HCT116 (cell line): ENCODE data around the gene LRFN2. TPM values are rescaled to one million over a fixed set of nuclear protein-coding genes. Genes with fewer than 3 reads are reported as not detected.

Experiments
- ATAC-seq: fragments of 200-7000 bp; cut with Tn5 transposase; 2 replicates; pipeline ENCODE4 v1.9.1; 2020; ENCODE audit warnings: mild to moderate bottlenecking, moderate library complexity
- BruUV-seq: library from RNA; stranded (reverse); fragments of 400-500 nt; replicated peaks from 2 replicates; lab custom pipeline; 2021; lab: Mats Ljungman, UMichigan
- CTCF ChIA-PET: fragments of 300-600 bp; sonication (Branson Sonifier 250); formaldehyde crosslinking; loops from one replicate; lab custom pipeline; 2021; ENCODE audit warnings: antibody characterized with exemption; lab: Charles Lee
- POLR2A ChIA-PET: fragments of 300-600, 350-600 bp; sonication (Branson Sonifier 250); formaldehyde crosslinking; loops from one replicate; lab custom pipeline; 2021; ENCODE audit warnings: antibody characterized with exemption; lab: Charles Lee
- RAD21 ChIA-PET, 2 experiments: fragments of 300-600 bp; sonication (Branson Sonifier 250); formaldehyde crosslinking; loops; one replicate each; lab custom pipeline; 2023; ENCODE audit warnings: low total read pairs in 2 of 2; ENCODE audit not compliant: uncharacterized antibody in 2 of 2, unreplicated experiment in 2 of 2, low non-redundant PET in 1 of 2; lab: Charles Lee
- DNase-seq: peaks from one replicate; pipeline ENCODE4 v3.0.0-alpha.2; 2010; ENCODE audit warnings: low read depth, low spot score
- H2AFZ ChIP-seq: fragments of 200-600 bp; shearing (Covaris generic), sonication (generic); 2 replicates; pipeline ENCODE4 v1.6.1; 2017; ENCODE audit warnings: low read depth, mixed run types, mixed read lengths, antibody characterized with exemption, low read length; ENCODE audit not compliant: poor library complexity, severe bottlenecking
- H3K27ac ChIP-seq: 2 replicates; pipeline ENCODE4 v1.5.1; 2012; ENCODE audit warnings: low read depth, low read length
- H3K27me3 ChIP-seq: fragments of 200-600 bp; sonication (generic); 2 replicates; pipeline ENCODE4 v1.6.1; 2016; ENCODE audit warnings: mixed run types, low read length, mixed read lengths; ENCODE audit not compliant: insufficient read depth
- H3K36me3 ChIP-seq, 2 experiments: fragments of 200-500 bp in 1 of 2; fragments of 200-600 bp in 1 of 2; sonication (Bioruptor generic) in 1 of 2; sonication (generic) in 1 of 2; 2 replicates each; pipeline versions ENCODE4 v1.5.1 to v1.6.1; 2014 to 2016; ENCODE audit warnings: low read length in 2 of 2, inconsistent platforms in 1 of 2, mixed read lengths in 1 of 2, mixed run types in 1 of 2; ENCODE audit not compliant: insufficient read depth in 2 of 2, control insufficient read depth in 1 of 2
- H3K4me1 ChIP-seq, 2 experiments: fragments of 200-600 bp in 1 of 2; sonication (generic) in 1 of 2; 2 replicates each; pipeline versions ENCODE4 v1.5.1 to v1.6.1; 2012 to 2017; ENCODE audit warnings: low read length in 2 of 2, inconsistent platforms in 1 of 2, mild to moderate bottlenecking in 1 of 2, mixed read lengths in 1 of 2, mixed run types in 1 of 2, moderate library complexity in 1 of 2; ENCODE audit not compliant: insufficient read depth in 2 of 2, control insufficient read depth in 1 of 2
- H3K4me2 ChIP-seq: fragments of 200-600 bp; sonication (generic); 2 replicates; pipeline ENCODE4 v1.6.1; 2017; ENCODE audit warnings: mixed run types, low read length, mixed read lengths
- H3K4me3 ChIP-seq, 2 experiments: fragments of 200-600 bp in 1 of 2; sonication (generic) in 1 of 2; replicated peaks in 1 of 2; 2 replicates each; pipeline ENCODE4 v1.5.1; 2011 to 2016; ENCODE audit warnings: low read length in 2 of 2, control low read depth in 1 of 2, low read depth in 1 of 2, mild to moderate bottlenecking in 1 of 2, mixed read lengths in 1 of 2, mixed run types in 1 of 2
- H3K79me2 ChIP-seq: fragments of 200-600 bp; sonication (generic); 2 replicates; pipeline ENCODE4 v1.6.1; 2017; ENCODE audit warnings: mild to moderate bottlenecking, mixed run types, low read length, moderate library complexity, mixed read lengths; ENCODE audit not compliant: insufficient read depth
- H3K9ac ChIP-seq: fragments of 200-600 bp; sonication (generic); 2 replicates; pipeline ENCODE4 v1.6.1; 2016; ENCODE audit warnings: low read length, mixed read lengths
- H3K9me2 ChIP-seq: fragments of 200-600 bp; sonication (generic), shearing (Covaris generic); 2 replicates; pipeline ENCODE4 v1.6.1; 2017; ENCODE audit warnings: mixed run types, mild to moderate bottlenecking, moderate library complexity; ENCODE audit not compliant: insufficient read depth
- H3K9me3 ChIP-seq, 2 experiments: fragments of 200-500 bp in 1 of 2; fragments of 200-600 bp in 1 of 2; sonication (Bioruptor generic) in 1 of 2; sonication (generic) in 1 of 2; 2 replicates each; pipeline ENCODE4 v1.6.1; 2014 to 2017; ENCODE audit warnings: low read length in 2 of 2, mixed read lengths in 2 of 2, inconsistent platforms in 1 of 2, low read depth in 1 of 2, mild to moderate bottlenecking in 1 of 2, mixed run types in 1 of 2, moderate library complexity in 1 of 2; ENCODE audit not compliant: control insufficient read depth in 1 of 2, insufficient read depth in 1 of 2
- H4K20me1 ChIP-seq: fragments of 200-600 bp; sonication (generic), shearing (Covaris generic); 2 replicates; pipeline ENCODE4 v1.6.1; 2017; ENCODE audit warnings: mixed run types, mild to moderate bottlenecking, moderate library complexity; ENCODE audit not compliant: insufficient read depth
- CEBPB ChIP-seq: IDR thresholded peaks from 2 replicates; pipeline ENCODE4 v1.6.1; 2012; ENCODE audit warnings: low read depth
- ELF1 ChIP-seq: IDR thresholded peaks from 2 replicates; pipeline ENCODE4 v1.6.1; 2012; ENCODE audit warnings: low read depth, borderline replicate concordance
- FOSL1 ChIP-seq: IDR thresholded peaks from 2 replicates; pipeline ENCODE4 v1.6.1; 2012; ENCODE audit warnings: low read depth
- MAX ChIP-seq: IDR thresholded peaks from 2 replicates; pipeline ENCODE4 v1.6.1; 2012
- SIN3A ChIP-seq: IDR thresholded peaks from 2 replicates; pipeline ENCODE4 v1.6.1; 2012; ENCODE audit warnings: low read depth
- intact Hi-C: fragments of 100-400 bp; cut with micrococcal nuclease; formaldehyde crosslinking; loops from 2 replicates; pipeline ENCODE4 v1.10.0; 2022
- total RNA-seq: library from RNA; stranded (reverse); gene quantifications from one replicate; pipeline ENCODE4 v1.2.1, GENCODE V29; 2021; ENCODE audit not compliant: unreplicated experiment

Gene LRFN2
- total RNA-seq, 1 experiment from 2014 or later, result not detected

DNA sequence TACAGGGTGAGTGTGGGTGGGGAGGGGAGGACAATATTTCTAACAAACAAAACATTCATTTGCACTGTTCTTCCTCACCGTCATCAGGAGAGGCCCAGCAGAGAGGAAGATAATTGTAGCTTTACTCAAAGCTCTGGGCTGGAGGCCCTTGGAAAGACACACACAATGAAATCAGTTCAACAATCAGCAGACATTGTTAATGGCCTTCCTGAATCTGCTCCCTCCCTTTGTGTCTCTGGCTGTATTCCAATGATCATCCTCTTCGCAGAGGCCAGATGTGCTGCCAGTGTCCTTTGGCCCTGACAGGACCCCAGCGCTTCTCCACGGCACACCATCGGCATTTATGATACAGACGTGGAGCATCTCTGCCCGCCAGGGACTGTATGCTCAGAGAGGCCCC, 44.6 kb upstream of the LRFN2 start:
- no peaks in the 10 kb centered on the region for H4K20me1 ChIP-seq
- H3K9me2 ChIP-seq, result no peaks in the 10 kb centered on the region
- TF ChIP-seq CEBPB (no peak), SIN3A (no peak)
- no peak overlapping the region for H3K4me3 ChIP-seq
- no peaks in the 10 kb centered on the region for H3K79me2 ChIP-seq
- ATAC-seq, result no peak
- ChIA-PET POLR2A (no interaction called here), RAD21 (no interaction called here), CTCF (no interaction called here)
- H3K36me3 ChIP-seq, result no peaks in the 10 kb centered on the region
- no peak overlapping the region for H2AFZ ChIP-seq
- H3K9ac ChIP-seq, result no peak overlapping the region
- no peaks in the 10 kb centered on the region for H3K4me1 ChIP-seq
- BruUV-seq, result no TSS peak
- H3K9me3 ChIP-seq, result no peaks in the 10 kb centered on the region
- no peak overlapping the region for H3K4me2 ChIP-seq
- peaks cover 43% of the 10 kb centered on the region for H3K27me3 ChIP-seq
- H3K27ac ChIP-seq, result no peak overlapping the region
- intact Hi-C loops, result no loop called here
- no peak for DNase-seq

GRCh38 chr6:40630488-40630887, 43.3 kb upstream of the LRFN2 start:
- no TSS peak for BruUV-seq
- Histone ChIP-seq H4K20me1 (no peaks in the 10 kb centered on the region), H3K9me3 (no peaks in the 10 kb centered on the region), H3K27me3 (peaks cover 43% of the 10 kb centered on the region), H3K27ac (no peak overlapping the region), H3K79me2 (no peaks in the 10 kb centered on the region), H3K4me2 (no peak overlapping the region), H3K9ac (no peak overlapping the region), H2AFZ (no peak overlapping the region), H3K9me2 (no peaks in the 10 kb centered on the region), H3K36me3 (no peaks in the 10 kb centered on the region), H3K4me3 (no peak overlapping the region), H3K4me1 (no peaks in the 10 kb centered on the region)
- intact Hi-C loops, result no loop called here
- TF ChIP-seq ELF1 (no peak), MAX (no peak), FOSL1 (no peak)
- DNase-seq (no peak), ATAC-seq (no peak)
- ChIA-PET RAD21 (no interaction called here), CTCF (no interaction called here), POLR2A (no interaction called here)
